ENCODE data around the gene ADGRV1. TPM values are rescaled to one million over a fixed set of nuclear protein-coding genes. Genes with fewer than 3 reads are reported as not detected.

The ADGRV1 gene
- polyA plus RNA-seq, 1 of the 3 experiments (the other 2 are of a cell fraction) = 0.23 TPM

DNA sequence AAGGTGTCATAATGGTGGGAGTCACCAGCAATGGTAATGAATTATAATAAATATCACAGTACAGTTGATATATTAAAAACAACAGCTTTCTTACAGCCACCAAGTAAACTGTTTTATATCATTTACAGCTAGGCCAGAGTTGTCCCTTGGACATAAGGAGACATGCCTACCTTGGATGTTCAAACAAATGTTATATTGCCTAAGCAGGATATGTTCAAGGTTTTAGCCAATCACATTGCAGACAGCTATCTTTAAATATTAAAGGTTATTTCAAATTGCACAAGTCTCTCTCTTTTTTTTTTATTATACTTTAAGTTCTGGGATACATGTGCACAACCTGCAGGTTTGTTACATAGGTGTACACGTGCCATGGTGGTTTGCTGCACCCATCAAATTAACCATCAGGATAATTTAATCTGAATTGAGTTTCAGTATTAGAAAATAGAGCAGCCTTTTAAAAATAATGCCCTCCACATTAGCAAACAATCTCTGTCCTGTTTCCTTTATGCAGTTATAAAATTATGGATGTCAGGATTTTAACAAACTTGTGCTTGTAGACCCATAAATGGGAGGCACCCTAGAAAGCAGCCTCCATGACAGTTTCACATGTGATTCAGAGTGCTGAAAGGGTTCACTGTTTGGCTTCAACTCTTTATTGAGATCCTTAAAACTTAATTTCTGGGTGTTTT, 483.8 kb downstream of the ADGRV1 start:
- 68% methylated on average over 1 of the region's 1 CpG for WGBS (ENCODE audit: low lambda C conversion rate)
- no peak overlapping the region for H3K9ac ChIP-seq
- H3K4me2 ChIP-seq = no peak overlapping the region
- H3K27ac ChIP-seq (ENCODE audit: low read depth in 2 of 2, low read length in 1 of 2) = no peak overlapping the region
- no peaks in the 10 kb centered on the region for H3K79me2 ChIP-seq (ENCODE audit: insufficient read depth)
- H3K36me3 ChIP-seq (replicated peaks in 1 of 2; ENCODE audit: control insufficient read depth in 1 of 2, insufficient read depth in 2 of 2, low read length in 1 of 2) = no peaks in the 10 kb centered on the region
- no peak overlapping the region for H3K4me3 ChIP-seq (ENCODE audit: low read depth in 2 of 2, low read length in 1 of 2)
- ChIA-PET CTCF (interaction anchor here (0.6 to 1.0 kb wide), 3 partner anchors 8 to 146 kb away, joined by 3 to 5 read pairs (median 3); no protein-coding TSS in a partner anchor), POLR2A (no interaction called here)
- DNase-seq = no peak
- H3K9me3 ChIP-seq = no peaks in the 10 kb centered on the region
- H4K20me1 ChIP-seq (ENCODE audit: insufficient read depth) = no peaks in the 10 kb centered on the region
- TF ChIP-seq GABPA (IDR thresholded peaks at IDR 0.05; ENCODE audit: low read depth) (no peak), TEAD4 (IDR thresholded peaks at IDR 0.05; ENCODE audit: borderline replicate concordance, insufficient read depth) (no peak), RFX5 (IDR thresholded peaks at IDR 0.05; ENCODE audit: low read length) (no peak), JUND (IDR thresholded peaks at IDR 0.05) (no peak), MEF2A (IDR thresholded peaks at IDR 0.05; ENCODE audit: borderline replicate concordance, low read depth) (no peak), RXRA (IDR thresholded peaks at IDR 0.05; ENCODE audit: borderline replicate concordance, low read depth) (no peak), FOSL2 (IDR thresholded peaks at IDR 0.05; ENCODE audit: borderline replicate concordance, low read depth) (no peak), IRF3 (IDR thresholded peaks at IDR 0.05; ENCODE audit: low read depth, low read length) (no peak), USF2 (IDR thresholded peaks at IDR 0.05; ENCODE audit: borderline replicate concordance, low read depth, low read length) (no peak), FOXM1 (IDR thresholded peaks at IDR 0.05; ENCODE audit: low read depth) (no peak), TAF1 (IDR thresholded peaks at IDR 0.05; ENCODE audit: borderline replicate concordance, low read depth, low read length) (no peak), CTCF (IDR thresholded peaks at IDR 0.05) (no peak), EP300 (IDR thresholded peaks at IDR 0.05; ENCODE audit: borderline replicate concordance in 1 of 2, low read depth in 1 of 2, low read length in 1 of 2) (no peak), ZBTB33 (IDR thresholded peaks at IDR 0.05; ENCODE audit: borderline replicate concordance, low read depth) (no peak), CHD2 (IDR thresholded peaks at IDR 0.05; ENCODE audit: low read length, partially characterized antibody) (no peak), SMC3 (IDR thresholded peaks at IDR 0.05; ENCODE audit: low read depth, low read length) (no peak)
- TF ChIP-seq, protein P1, sequence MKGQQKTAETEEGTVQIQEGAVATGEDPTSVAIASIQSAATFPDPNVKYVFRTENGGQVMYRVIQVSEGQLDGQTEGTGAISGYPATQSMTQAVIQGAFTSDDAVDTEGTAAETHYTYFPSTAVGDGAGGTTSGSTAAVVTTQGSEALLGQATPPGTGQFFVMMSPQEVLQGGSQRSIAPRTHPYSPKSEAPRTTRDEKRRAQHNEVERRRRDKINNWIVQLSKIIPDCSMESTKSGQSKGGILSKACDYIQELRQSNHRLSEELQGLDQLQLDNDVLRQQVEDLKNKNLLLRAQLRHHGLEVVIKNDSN (IDR thresholded peaks at IDR 0.05; ENCODE audit: borderline replicate concordance, low read depth) = no peak
- H2AFZ ChIP-seq (ENCODE audit: low read depth) = no peak overlapping the region
- no peaks in the 10 kb centered on the region for H3K27me3 ChIP-seq (ENCODE audit: insufficient read depth)
- H3K4me1 ChIP-seq (ENCODE audit: control insufficient read depth in 1 of 2, insufficient read depth in 2 of 2, low read depth in 1 of 2, low read length in 1 of 2) = peaks cover 0 to 7% of the 10 kb centered on the region in 2 experiments; a peak in 2 of 4 replicates
- H3F3A ChIP-seq (replicated peaks; ENCODE audit: insufficient read depth) = no peaks in the 10 kb centered on the region
- no peaks in the 10 kb centered on the region for H3K9me2 ChIP-seq

Measured in SK-N-SH (cell line).